ENCODE results near the gene PDHX.
"Not testable (repeated sequence)": the region's sequence is repeated elsewhere in the genome, so short reads cannot be mapped to it uniquely, and the experiment has no call there.

DNA sequence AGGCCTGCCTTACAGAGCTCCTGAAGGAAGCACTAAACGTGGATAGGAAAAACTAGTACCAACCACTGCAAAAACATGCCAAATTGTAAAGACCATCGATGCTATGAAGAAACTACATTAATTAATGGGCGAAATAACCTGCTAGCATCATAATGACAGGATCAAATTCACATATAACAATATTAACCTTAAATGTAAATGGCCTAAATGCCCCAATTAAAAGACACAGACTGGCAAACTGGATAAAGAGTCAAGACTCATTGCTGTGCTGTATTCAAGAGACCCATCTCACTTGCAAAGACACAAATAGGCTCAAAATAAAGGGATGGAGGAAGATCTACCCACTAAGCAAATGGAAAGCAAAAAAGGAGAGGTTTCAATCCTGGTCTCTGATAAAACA lies 107.5 kb downstream of the PDHX start:
- TF ChIP-seq POLR2A (IDR thresholded peaks at IDR 0.05; ENCODE audit: low read depth, low read length); EZH2 (IDR thresholded peaks at IDR 0.05; ENCODE audit: borderline replicate concordance, control insufficient read depth, low read depth, low read length); GABPA (IDR thresholded peaks at IDR 0.05; ENCODE audit: low read depth); ZBTB4 (CRISPR knock-in tag; IDR thresholded peaks at IDR 0.05); CEBPB (IDR thresholded peaks at IDR 0.05; ENCODE audit: borderline replicate concordance in 1 of 2, low read depth in 2 of 2, low read length in 2 of 2); FOXK2 (IDR thresholded peaks at IDR 0.05); TBL1XR1 (IDR thresholded peaks at IDR 0.05; ENCODE audit: low read depth, low read length): not testable (repeated sequence)
- TF ChIP-seq, protein P1, sequence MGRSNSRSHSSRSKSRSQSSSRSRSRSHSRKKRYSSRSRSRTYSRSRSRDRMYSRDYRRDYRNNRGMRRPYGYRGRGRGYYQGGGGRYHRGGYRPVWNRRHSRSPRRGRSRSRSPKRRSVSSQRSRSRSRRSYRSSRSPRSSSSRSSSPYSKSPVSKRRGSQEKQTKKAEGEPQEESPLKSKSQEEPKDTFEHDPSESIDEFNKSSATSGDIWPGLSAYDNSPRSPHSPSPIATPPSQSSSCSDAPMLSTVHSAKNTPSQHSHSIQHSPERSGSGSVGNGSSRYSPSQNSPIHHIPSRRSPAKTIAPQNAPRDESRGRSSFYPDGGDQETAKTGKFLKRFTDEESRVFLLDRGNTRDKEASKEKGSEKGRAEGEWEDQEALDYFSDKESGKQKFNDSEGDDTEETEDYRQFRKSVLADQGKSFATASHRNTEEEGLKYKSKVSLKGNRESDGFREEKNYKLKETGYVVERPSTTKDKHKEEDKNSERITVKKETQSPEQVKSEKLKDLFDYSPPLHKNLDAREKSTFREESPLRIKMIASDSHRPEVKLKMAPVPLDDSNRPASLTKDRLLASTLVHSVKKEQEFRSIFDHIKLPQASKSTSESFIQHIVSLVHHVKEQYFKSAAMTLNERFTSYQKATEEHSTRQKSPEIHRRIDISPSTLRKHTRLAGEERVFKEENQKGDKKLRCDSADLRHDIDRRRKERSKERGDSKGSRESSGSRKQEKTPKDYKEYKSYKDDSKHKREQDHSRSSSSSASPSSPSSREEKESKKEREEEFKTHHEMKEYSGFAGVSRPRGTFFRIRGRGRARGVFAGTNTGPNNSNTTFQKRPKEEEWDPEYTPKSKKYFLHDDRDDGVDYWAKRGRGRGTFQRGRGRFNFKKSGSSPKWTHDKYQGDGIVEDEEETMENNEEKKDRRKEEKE (IDR thresholded peaks at IDR 0.05) = not testable (repeated sequence)

All from GM12878 (cell line).